H9 (cell line): ENCODE results near the gene LIN7A. TPM values are rescaled to one million over a fixed set of nuclear protein-coding genes. Genes with fewer than 3 reads are reported as not detected.

ENCODE experiments used
- DNase-seq: peaks from one replicate; pipeline ENCODE4 v3.0.0-alpha.2; 2017
- H2AFZ ChIP-seq: one replicate; pipeline ENCODE4 v1.6.1; 2013; ENCODE audit warnings: mild to moderate bottlenecking, low read length, control low read depth, moderate library complexity
- H2AK5ac ChIP-seq: 2 replicates; pipeline ENCODE4 v1.6.1; 2013; ENCODE audit warnings: low read length, control low read depth, mixed read lengths; ENCODE audit not compliant: insufficient read length
- H2BK120ac ChIP-seq: one replicate; pipeline ENCODE4 v1.6.1; 2013; ENCODE audit warnings: low read depth, mild to moderate bottlenecking, low read length, control low read depth, inconsistent platforms; ENCODE audit not compliant: poor library complexity, severe bottlenecking
- H2BK12ac ChIP-seq: 2 replicates; pipeline ENCODE4 v1.6.1; 2013; ENCODE audit warnings: low read length, control low read depth, mixed read lengths, low read depth; ENCODE audit not compliant: insufficient read length
- H2BK15ac ChIP-seq: 2 replicates; pipeline ENCODE4 v1.6.1; 2013; ENCODE audit warnings: low read depth, low read length, control low read depth
- H2BK20ac ChIP-seq: one replicate; pipeline ENCODE4 v1.6.1; 2013; ENCODE audit warnings: low read depth, mild to moderate bottlenecking, low read length, control low read depth, inconsistent platforms; ENCODE audit not compliant: poor library complexity, severe bottlenecking
- H2BK5ac ChIP-seq: 2 replicates; pipeline ENCODE4 v1.6.1; 2013; ENCODE audit warnings: low read length, control low read depth, mixed read lengths; ENCODE audit not compliant: insufficient read length
- H3K14ac ChIP-seq: 2 replicates; pipeline ENCODE4 v1.6.1; 2013; ENCODE audit warnings: low read length, control low read depth; ENCODE audit not compliant: insufficient read depth
- H3K18ac ChIP-seq: 2 replicates; pipeline ENCODE4 v1.6.1; 2013; ENCODE audit warnings: low read depth, mild to moderate bottlenecking, mixed read lengths, low read length, control low read depth; ENCODE audit not compliant: insufficient read length
- H3K23ac ChIP-seq: 2 replicates; pipeline ENCODE4 v1.6.1; 2013; ENCODE audit warnings: low read length, control low read depth, mixed read lengths, low read depth; ENCODE audit not compliant: insufficient read length
- H3K23me2 ChIP-seq: 2 replicates; pipeline ENCODE4 v1.6.1; 2013; ENCODE audit warnings: low read depth, mild to moderate bottlenecking, mixed read lengths, low read length, control low read depth; ENCODE audit not compliant: insufficient read length, poor library complexity, severe bottlenecking
- H3K27ac ChIP-seq: 2 replicates; pipeline ENCODE4 v1.5.1; 2013; ENCODE audit warnings: low read length, control low read depth, mixed read lengths, low read depth; ENCODE audit not compliant: insufficient read length
- H3K27me3 ChIP-seq: 2 replicates; pipeline ENCODE4 v1.6.1; 2013; ENCODE audit warnings: low read length, control low read depth, inconsistent platforms; ENCODE audit not compliant: insufficient read depth
- H3K4ac ChIP-seq: 2 replicates; pipeline ENCODE4 v1.6.1; 2013; ENCODE audit warnings: low read depth, mild to moderate bottlenecking, control low read depth, inconsistent platforms, low read length, moderate library complexity
- H3K4me1 ChIP-seq: 2 replicates; pipeline ENCODE4 v1.6.1; 2013; ENCODE audit warnings: low read length, control low read depth, inconsistent platforms; ENCODE audit not compliant: insufficient read depth
- H3K4me2 ChIP-seq: 2 replicates; pipeline ENCODE4 v1.6.1; 2013; ENCODE audit warnings: low read length, control low read depth, mixed read lengths; ENCODE audit not compliant: insufficient read length, insufficient read depth
- H3K56ac ChIP-seq: 2 replicates; pipeline ENCODE4 v1.6.1; 2013; ENCODE audit warnings: low read depth, mild to moderate bottlenecking, mixed read lengths, low read length, control low read depth; ENCODE audit not compliant: insufficient read length
- H3K79me1 ChIP-seq: 2 replicates; pipeline ENCODE4 v1.6.1; 2013; ENCODE audit warnings: low read depth, mild to moderate bottlenecking, moderate library complexity, low read length, control low read depth, inconsistent platforms; ENCODE audit not compliant: insufficient read depth, poor library complexity, severe bottlenecking
- H3K79me2 ChIP-seq: 2 replicates; pipeline ENCODE4 v1.6.1; 2013; ENCODE audit warnings: low read length, control low read depth, inconsistent platforms; ENCODE audit not compliant: insufficient read depth
- H3K9ac ChIP-seq: 2 replicates; pipeline ENCODE4 v1.6.1; 2013; ENCODE audit warnings: low read length, control low read depth, mixed read lengths; ENCODE audit not compliant: insufficient read length; ENCODE audit errors: extremely low read depth
- H3K9me3 ChIP-seq: one replicate; pipeline ENCODE4 v1.6.1; 2013; ENCODE audit warnings: low read depth, low read length, inconsistent platforms; ENCODE audit not compliant: control insufficient read depth
- H3T11ph ChIP-seq: one replicate; pipeline ENCODE4 v1.6.1; 2013; ENCODE audit warnings: mild to moderate bottlenecking, low read length, control low read depth, inconsistent platforms
- H4K20me1 ChIP-seq: one replicate; pipeline ENCODE4 v1.6.1; 2013; ENCODE audit not compliant: control insufficient read depth, insufficient read length, insufficient read depth
- H4K5ac ChIP-seq: 2 replicates; pipeline ENCODE4 v1.6.1; 2013; ENCODE audit warnings: low read depth, mild to moderate bottlenecking, mixed read lengths, low read length, control low read depth; ENCODE audit not compliant: insufficient read length
- H4K8ac ChIP-seq: replicated peaks from 2 replicates; pipeline ENCODE4 v1.6.1; 2013; ENCODE audit warnings: low read length, control low read depth, mixed read lengths, low read depth; ENCODE audit not compliant: insufficient read length
- H4K91ac ChIP-seq: 2 replicates; pipeline ENCODE4 v1.6.1; 2013; ENCODE audit warnings: low read depth, mild to moderate bottlenecking, moderate library complexity, mixed read lengths, low read length, control low read depth; ENCODE audit not compliant: insufficient read length
- H3K27ac Mint-ChIP-seq, 3 experiments: 2 replicates in 2 of 3; 3 replicates in 1 of 3; pipeline ENCODE4 v1.8.0; 2020 to 2021; ENCODE audit warnings: mixed read lengths in 3 of 3, mild to moderate bottlenecking in 1 of 3, moderate library complexity in 1 of 3
- H3K27me3 Mint-ChIP-seq: 2 replicates; pipeline ENCODE4 v1.8.0; 2021; ENCODE audit warnings: low read depth, mild to moderate bottlenecking, moderate library complexity, mixed read lengths
- H3K36me3 Mint-ChIP-seq, 3 experiments: 2 replicates in 2 of 3; 3 replicates in 1 of 3; pipeline ENCODE4 v1.8.0; 2020 to 2021; ENCODE audit warnings: low read depth in 3 of 3, mixed read lengths in 3 of 3; ENCODE audit not compliant: insufficient read depth in 1 of 3
- H3K4me1 Mint-ChIP-seq, 2 experiments: 2 replicates each; pipeline ENCODE4 v1.8.0; 2020; ENCODE audit warnings: mixed read lengths in 2 of 2
- H3K4me3 Mint-ChIP-seq, 2 experiments: 2 replicates in 1 of 2; 3 replicates in 1 of 2; pipeline ENCODE4 v1.8.0; 2020 to 2021; ENCODE audit warnings: mild to moderate bottlenecking in 2 of 2, mixed read lengths in 2 of 2, moderate library complexity in 1 of 2
- H3K9me3 Mint-ChIP-seq, 2 experiments: 2 replicates in 1 of 2; 3 replicates in 1 of 2; pipeline ENCODE4 v1.8.0; 2020; ENCODE audit warnings: mild to moderate bottlenecking in 2 of 2, mixed read lengths in 2 of 2, moderate library complexity in 1 of 2
- CTCF ChIP-seq: fragments of 200-600 bp; sonication (generic); conservative IDR thresholded peaks from 3 replicates; pipeline ENCODE4 v1.8.0; 2021; ENCODE audit warnings: antibody characterized with exemption, mild to moderate bottlenecking
- WGBS: extraction: QIAGEN DNeasy Blood & Tissue Kit; methylation state at CpG from one replicate; pipeline ENCODE4 v1.1.7; 2013; ENCODE audit warnings: missing lambda C conversion rate, low lambda C conversion rate, mixed read lengths; ENCODE audit not compliant: insufficient read length; ENCODE audit errors: extremely low coverage; 5-methylcytosine and 5-hydroxymethylcytosine counted together
- total RNA-seq: library from RNA; stranded (reverse); gene quantifications from 2 replicates; pipeline ENCODE4 v1.2.1, GENCODE V29; 2021

LIN7A gene
- total RNA-seq, 1 experiment from 2014 or later: 18.3 TPM

- Histone ChIP-seq H3K9ac (no peak overlapping the region), H4K5ac (no peak overlapping the region), H3K4me1 (no peaks in the 10 kb centered on the region), H3K56ac (no peak overlapping the region), H2BK5ac (no peak overlapping the region), H3K23ac (no peak overlapping the region), H3K4ac (no peak overlapping the region), H3K79me2 (no peaks in the 10 kb centered on the region), H3K79me1 (no peaks in the 10 kb centered on the region), H4K20me1 (no peaks in the 10 kb centered on the region), H4K91ac (no peak overlapping the region), H3K14ac (no peak overlapping the region), H2BK15ac (no peak overlapping the region), H3K4me2 (no peak overlapping the region), H3K27me3 (no peaks in the 10 kb centered on the region), H3T11ph (no peak overlapping the region), H3K9me3 (no peaks in the 10 kb centered on the region), H2AFZ (no peak overlapping the region), H3K23me2 (no peaks in the 10 kb centered on the region), H4K8ac (no peak overlapping the region), H2BK20ac (no peak overlapping the region), H2BK120ac (no peak overlapping the region), H2BK12ac (no peak overlapping the region), H3K18ac (no peak overlapping the region), H2AK5ac (no peak overlapping the region), H3K27ac (no peak overlapping the region)
- no peaks in the 10 kb centered on the region for H3K4me1 Mint-ChIP-seq
- DNase-seq: no peak
- H3K36me3 Mint-ChIP-seq: peaks cover 6 to 9% (median 7%) of the 10 kb centered on the region in 3 experiments; a peak in 5 of 7 replicates
- H3K9me3 Mint-ChIP-seq: peaks cover 3 to 4% of the 10 kb centered on the region in 2 experiments; a peak in 2 of 5 replicates
- H3K27me3 Mint-ChIP-seq: no peaks in the 10 kb centered on the region
- TF ChIP-seq CTCF: no peak
- no peak overlapping the region; a peak in 1 of 7 replicates for H3K27ac Mint-ChIP-seq
- no CpG with 5 or more reads among the region's 2 CpGs for WGBS
- no peak overlapping the region for H3K4me3 Mint-ChIP-seq
Measured at GRCh38 chr12:80924437-80924836, 13.3 kb downstream of the LIN7A start.
